NCI-H2227 (cell line): Measurements from ENCODE around the gene DLG5.

Source experiments
- DNase-seq: peaks from one replicate; lab custom pipeline; 2025; ENCODE audit not compliant: unreplicated experiment; lab: John Stamatoyannopoulos, UW

Gene DLG5

DNA sequence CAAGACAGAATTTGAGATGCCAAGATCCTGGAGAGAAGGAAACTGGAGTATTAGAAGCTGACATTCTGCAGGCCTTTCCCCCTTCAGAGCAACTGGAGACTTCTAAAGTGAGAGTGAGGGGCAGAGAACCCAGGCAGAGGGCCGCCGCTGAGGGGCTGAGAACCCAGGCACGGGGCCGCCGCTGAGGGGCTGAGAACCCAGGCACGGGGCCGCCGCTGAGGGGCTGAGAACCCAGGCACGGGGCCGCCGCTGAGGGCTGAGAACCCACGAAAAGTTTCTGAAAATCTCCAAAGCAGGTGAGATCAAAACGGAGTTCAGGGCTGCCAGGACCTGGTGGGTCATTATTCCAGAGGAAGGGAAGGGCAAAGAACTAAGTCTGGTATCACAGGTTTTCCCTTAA lies 126.2 kb downstream of the DLG5 start:
- DNase-seq, result no peak

- DNase-seq, result no peak
Observed at GRCh38 chr10:77799352-77799751, 127.2 kb downstream of the DLG5 start.

DNA sequence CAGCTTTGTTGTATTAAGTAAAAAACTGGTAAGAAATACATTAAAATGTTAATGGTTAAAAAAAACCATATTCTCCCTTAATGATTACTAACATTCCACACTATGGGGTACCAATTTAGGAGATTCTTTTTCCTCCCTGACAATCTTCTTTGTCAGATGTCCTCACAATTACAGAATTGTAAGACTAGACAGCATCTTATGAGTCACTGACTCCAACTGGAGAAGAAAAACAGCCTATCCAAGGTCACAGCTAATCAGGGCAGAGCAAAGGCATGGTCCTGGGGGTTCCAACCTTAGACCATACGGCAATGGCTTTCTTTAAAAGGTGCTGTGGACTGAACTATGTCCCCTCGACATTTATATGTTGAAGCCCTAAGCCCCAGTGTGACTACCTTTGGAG lies 127.6 kb downstream of the DLG5 start:
- no peak for DNase-seq

DNA sequence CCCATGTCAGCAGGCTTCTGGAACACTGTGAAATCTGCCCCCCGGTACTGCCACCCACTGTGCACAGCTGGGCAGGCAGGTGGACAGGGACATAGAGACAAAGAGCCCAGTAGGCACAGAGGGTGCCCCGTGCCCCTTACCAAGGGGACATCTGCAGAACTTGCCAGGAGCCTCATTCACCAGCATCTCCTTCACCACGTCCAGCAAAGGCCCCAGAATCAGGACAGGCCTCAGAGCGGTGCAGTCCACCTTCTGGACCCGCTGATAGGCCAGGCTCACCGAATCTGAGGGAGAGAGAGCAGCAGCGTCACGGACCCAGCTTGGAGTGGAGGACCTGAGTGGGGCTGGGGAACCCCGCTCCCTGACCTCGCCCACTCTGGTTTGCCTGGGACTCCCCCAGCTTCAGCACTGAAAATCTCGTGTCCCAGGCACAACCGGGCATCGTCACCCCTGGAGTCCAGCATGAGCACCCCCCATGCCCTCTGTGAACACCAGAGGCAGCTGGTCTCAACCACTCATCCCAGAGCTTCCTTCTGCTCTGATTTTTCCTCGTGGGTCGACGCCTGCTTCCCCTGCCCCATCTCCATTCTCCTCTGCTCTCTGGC lies 130.1 kb downstream of the DLG5 start:
- DNase-seq, result no peak

DNA sequence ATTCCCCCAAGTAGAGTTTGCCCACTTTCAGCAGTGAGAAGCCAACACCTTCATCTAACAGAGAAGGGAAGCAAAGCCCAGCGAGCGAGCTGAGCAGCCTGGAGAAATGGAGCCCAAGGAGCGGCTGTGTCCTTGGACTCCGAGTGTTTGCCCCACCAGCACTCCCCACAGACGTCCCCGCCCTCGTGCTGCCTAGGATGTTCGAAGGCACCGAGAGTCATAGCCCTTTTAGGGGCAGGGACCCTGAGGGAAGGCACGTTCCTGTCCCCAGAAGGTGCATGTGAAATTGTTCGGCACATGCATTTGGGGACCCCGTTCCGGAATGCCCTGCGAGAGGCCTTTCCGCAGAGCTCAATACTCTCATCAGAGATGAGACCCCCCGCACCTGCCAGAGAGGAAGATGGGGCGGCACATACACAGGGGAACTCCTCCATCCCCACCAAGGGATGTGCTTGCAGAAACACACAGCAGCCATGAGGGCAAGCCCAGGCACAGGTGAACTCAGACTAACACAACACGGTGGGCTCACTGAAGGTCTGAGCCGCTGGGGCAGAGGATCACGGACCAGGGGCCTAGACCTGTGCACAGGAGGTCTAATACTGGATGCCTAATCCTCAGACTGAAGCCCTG lies 131.0 kb downstream of the DLG5 start:
- no peak for DNase-seq

DNA sequence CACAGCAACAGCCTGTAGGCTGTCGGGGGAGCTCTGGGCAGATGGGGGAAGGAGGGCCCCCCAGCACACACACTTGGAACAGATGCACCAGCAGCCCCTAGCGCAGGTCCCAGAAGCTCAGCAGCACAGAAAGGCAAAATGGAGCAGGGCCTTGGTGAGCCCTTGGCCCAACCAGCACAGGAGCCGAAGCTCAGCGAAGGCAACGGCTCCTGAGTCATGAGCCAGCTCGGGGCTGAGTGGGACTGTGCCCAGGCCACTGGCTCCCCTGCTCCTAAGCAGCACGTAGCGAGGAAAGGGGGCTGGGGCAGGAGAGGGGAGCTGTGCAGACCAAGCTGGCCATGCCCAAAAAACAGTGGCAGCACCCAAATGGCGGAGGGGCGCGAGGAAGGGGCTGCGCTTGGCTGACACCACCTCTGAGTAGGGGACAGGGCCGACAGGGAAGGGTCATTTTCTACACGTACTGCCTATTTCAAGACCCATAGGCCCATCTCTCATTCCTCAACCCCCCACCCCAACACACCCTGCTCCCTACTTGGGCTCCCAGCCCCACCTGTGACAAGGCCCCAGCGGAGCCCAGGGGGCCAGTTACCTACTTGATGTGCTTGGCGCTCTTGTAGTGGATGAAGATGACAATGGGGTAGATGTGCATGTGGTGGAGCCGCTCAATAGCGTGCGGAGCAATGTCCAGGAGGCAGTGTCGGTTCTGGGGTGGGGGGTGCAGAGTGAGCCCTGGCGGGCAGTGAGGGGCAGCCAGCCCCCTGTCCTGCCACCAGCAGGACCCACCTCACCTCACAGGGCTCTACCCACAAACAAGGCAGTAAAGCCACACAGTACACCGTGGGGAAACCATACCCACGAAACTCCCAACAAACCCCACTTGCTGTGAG lies 132.1 kb downstream of the DLG5 start:
- no peak for DNase-seq

DNA sequence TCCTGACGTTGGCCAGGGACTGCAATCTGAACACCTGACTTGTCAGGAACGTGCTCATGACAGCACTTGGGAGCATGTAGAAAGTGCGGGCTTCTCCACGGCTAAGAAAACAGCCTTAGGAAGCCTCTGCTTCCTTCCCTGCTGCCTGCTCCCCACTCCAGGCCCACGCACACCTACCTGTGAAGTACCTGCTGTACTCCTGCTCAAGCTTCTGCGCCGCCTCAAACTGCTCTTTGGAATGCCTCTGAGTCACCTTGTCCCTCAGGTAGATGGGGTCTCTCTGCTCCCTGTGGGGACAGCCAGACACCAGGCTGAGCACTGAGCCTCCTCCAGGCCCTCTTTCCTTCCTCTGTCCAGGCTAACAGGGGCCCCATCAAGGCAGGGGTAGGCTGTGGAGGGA lies 132.7 kb downstream of the DLG5 start:
- no peak for DNase-seq

DNA sequence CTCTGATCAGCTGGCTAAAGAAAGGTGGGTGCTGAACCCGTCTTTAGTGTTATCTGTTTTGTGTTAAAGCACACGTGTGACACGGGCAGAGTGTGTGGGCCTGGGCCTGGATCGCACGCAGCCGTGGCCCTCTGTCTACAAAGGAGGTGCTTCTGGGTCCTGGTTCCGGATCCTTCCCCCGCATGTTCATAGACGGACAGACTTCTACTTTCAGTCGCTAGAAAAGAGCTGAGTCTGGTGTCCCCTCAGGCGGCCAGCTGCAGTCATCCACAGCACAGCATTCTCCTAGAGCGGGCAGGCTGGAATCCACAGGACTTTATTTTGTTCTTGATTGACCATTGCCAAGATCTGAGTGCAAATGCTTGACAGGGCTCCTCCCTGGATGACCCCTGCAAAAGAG lies 134.4 kb downstream of the DLG5 start:
- DNase-seq, result no peak

GRCh38 chr10:77791506-77791905 lies 135.0 kb downstream of the DLG5 start:
- DNase-seq, result no peak

GRCh38 chr10:77789861-77790260 lies 136.7 kb downstream of the DLG5 start:
- no peak for DNase-seq

DNA sequence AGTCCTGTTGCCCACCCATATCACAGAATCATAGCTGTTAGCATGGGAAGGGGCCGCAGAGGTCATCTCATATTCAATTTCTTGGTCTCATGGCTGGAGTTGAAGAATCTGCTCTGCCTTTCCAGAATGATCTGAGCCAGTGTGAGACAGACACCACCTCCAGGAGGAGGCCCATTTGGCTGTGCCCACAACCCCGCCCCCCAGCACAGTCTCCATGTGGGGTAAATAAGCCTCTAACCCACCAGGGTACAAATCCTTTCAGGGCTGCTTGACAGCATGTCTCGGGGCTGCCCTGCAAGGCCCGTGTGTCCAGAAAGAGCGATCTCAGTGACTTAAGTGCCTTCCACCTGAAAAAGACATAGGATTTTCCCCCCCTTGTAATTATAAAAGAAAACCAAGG lies 137.5 kb downstream of the DLG5 start:
- DNase-seq, result no peak

GRCh38 chr10:77788496-77789010 lies 138.0 kb downstream of the DLG5 start:
- DNase-seq, result no peak

DNA sequence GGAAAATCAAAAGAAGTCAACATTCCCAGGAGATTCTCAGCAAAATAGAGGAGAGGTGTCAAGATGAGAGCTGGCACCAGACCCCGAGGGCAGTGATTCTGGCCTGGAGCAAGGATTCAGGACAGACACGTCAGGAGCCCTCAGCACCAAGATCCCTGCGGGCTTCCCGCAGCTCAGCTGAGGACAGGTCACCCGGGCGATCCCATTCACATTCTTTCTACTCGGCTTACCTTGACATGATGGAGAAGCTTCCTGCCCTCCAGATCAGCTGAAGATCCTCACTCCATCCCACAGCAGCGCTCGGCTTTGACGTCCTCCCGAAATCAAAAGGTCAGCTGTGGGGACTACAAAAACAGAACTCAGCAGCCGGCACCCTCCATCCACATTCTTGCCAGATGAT lies 139.1 kb downstream of the DLG5 start:
- DNase-seq, result no peak

GRCh38 chr10:77784856-77785255 lies 141.7 kb downstream of the DLG5 start:
- no peak for DNase-seq

GRCh38 chr10:77782328-77783061 lies 144.1 kb downstream of the DLG5 start:
- no peak for DNase-seq

GRCh38 chr10:77781451-77782327 lies 144.9 kb downstream of the DLG5 start:
- no peak for DNase-seq

DNA sequence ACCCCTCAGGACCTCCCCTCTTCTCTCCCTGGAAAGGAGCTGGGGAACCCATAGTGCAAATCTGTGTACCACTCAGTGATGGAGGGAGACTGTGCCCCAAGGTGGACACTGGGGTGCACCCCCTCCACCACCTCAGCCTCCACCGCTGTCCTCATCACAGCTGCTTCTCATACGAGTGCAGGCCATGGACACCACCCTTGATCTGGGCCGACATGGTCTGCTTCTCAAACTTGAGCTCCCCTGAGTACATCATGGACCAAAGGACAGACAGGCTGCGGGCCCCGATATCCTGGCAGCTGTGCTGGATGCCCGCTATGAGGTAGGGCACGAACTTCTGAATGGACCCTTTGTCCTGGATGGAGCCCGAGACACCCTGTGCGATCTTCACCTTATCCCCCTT lies 146.4 kb downstream of the DLG5 start:
- no peak for DNase-seq

DNA sequence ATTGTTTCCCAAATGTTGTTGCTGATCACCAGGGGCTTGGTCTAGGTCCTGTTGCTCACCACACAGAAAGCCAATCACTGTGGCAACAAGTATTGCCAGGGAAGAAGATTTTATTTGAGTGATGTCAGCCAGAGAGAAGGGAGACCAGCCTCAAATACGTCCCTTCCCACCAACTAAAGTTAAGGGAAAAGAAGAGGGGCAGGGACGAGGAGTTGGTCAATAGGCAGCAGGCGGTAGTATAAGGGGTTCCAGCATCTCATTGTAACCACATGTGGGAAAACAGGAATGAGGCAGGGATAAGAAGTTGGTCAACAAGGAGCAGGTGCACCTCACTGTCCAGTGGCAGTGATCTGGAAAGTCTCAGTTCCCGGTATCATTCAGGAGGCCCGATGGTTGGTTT lies 150.1 kb downstream of the DLG5 start:
- no peak for DNase-seq

GRCh38 chr10:77774940-77775391 lies 151.6 kb downstream of the DLG5 start:
- no peak for DNase-seq
